Stimulated activated memory B cell treated with anti-CD40 and anti-IgM and Interleukin-4, amounts not matched to agents 10 μg/mL and 1 μg/mL and 100 μg/mL, for 72 hours (primary cell): Measurements from ENCODE around the gene TRIM65.
A peak's percentile ranks its signal among the peaks of the same experiment; 100 is the strongest.

Experiments used
- ATAC-seq: fragments of 150-1000 bp; cut with Tn5 transposase; 2 replicates; pipeline ENCODE4 v1.10.0; 2021
- H3K27ac Mint-ChIP-seq: one replicate; pipeline ENCODE4 v1.8.0; 2022; ENCODE audit warnings: mild to moderate bottlenecking, mixed read lengths
- H3K27me3 Mint-ChIP-seq: one replicate; pipeline ENCODE4 v1.8.0; 2022; ENCODE audit warnings: mixed read lengths
- H3K36me3 Mint-ChIP-seq: one replicate; pipeline ENCODE4 v1.8.0; 2022; ENCODE audit warnings: mixed read lengths
- H3K4me1 Mint-ChIP-seq: one replicate; pipeline ENCODE4 v1.8.0; 2022; ENCODE audit warnings: mixed read lengths
- H3K4me3 Mint-ChIP-seq: one replicate; pipeline ENCODE4 v1.8.0; 2022; ENCODE audit warnings: mild to moderate bottlenecking, moderate library complexity, mixed read lengths
- H3K9me3 Mint-ChIP-seq: one replicate; pipeline ENCODE4 v1.8.0; 2022; ENCODE audit warnings: mixed read lengths

The TRIM65 gene

GRCh38 chr17:75845933-75846691 lies 50.6 kb downstream of the TRIM65 start:
- no peak for ATAC-seq
- no peak overlapping the region for H3K4me3 Mint-ChIP-seq
- peaks cover 43% of the 10 kb centered on the region for H3K36me3 Mint-ChIP-seq

GRCh38 chr17:75845058-75845711 lies 51.6 kb downstream of the TRIM65 start:
- peak; percentile 93 for ATAC-seq
- H3K36me3 Mint-ChIP-seq: peaks cover 43% of the 10 kb centered on the region
- peaks cover 46% of the 10 kb centered on the region for H3K4me1 Mint-ChIP-seq
- H3K9me3 Mint-ChIP-seq: no peaks in the 10 kb centered on the region
- H3K4me3 Mint-ChIP-seq: peak overlapping the region; percentile 96
- H3K27me3 Mint-ChIP-seq: no peaks in the 10 kb centered on the region
- peak overlapping the region; percentile 91 for H3K27ac Mint-ChIP-seq

More at GRCh38 chr17:75845933-75846691, 50.6 kb downstream of the TRIM65 start:
- Mint-ChIP-seq H3K9me3 (no peaks in the 10 kb centered on the region), H3K27me3 (no peaks in the 10 kb centered on the region), H3K4me1 (peaks cover 46% of the 10 kb centered on the region), H3K27ac (peak overlapping the region; percentile 91)

- Mint-ChIP-seq H3K9me3 (no peaks in the 10 kb centered on the region), H3K4me1 (peaks cover 43% of the 10 kb centered on the region), H3K36me3 (peaks cover 40% of the 10 kb centered on the region), H3K4me3 (peak overlapping the region; percentile 96), H3K27ac (peak overlapping the region; percentile 91), H3K27me3 (no peaks in the 10 kb centered on the region)
- peak; percentile 32 for ATAC-seq
These were observed 52.2 kb downstream of the TRIM65 start for GRCh38 chr17:75844530-75845057.

DNA sequence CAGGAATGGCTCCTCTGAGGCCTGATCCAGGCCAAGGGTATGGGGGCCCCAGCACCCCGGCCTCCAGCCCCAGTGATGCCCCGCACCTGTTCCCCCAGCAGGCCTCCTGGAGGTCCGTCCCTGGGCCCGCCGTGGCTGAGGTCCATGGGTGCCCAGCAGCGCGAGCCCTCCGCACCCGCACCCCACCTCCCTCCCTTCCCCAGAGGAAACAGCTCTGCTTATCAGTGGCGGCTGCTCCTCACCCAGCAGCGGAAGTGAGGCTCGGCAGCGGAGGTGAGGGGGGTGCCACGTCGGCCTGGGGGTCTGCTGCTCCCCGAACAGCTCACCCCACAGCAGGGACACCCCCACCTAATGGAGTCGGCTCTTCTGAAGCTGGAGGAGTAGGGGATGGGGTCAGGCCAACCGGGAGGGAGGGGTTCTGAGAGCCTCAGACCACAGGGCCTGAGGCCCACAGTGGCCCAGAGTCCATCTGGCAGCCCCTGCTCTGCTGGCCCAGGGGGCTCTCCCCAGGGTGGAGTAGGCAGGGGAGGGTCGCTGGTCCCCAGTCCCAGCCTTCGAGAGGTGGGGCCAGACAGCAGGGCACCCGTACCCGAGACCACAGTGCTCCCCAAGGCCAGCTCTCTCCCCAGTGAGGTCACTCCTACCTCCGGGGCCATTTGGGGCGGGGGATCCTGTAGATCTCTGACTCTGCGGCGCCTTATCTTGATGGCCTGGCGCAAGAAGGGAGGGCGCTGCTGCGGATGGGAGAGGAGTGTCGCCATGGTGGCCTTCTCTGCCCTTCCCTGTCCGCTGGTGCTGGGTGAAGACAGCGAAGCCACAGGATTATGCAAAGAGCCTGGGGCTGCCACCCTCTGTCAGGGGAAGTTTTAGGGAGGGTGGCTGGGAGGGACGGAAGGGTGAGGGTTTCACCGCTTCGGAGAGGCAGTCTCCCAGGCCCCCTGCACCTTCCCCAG lies 52.9 kb downstream of the TRIM65 start, which contains the start of gene UNC13D:
Gene UNC13D (minus strand): TSS at position 828 of the 953 bp plus-strand sequence. CDS start 67 bp downstream, at position 761.
- Mint-ChIP-seq H3K27me3 (no peaks in the 10 kb centered on the region), H3K36me3 (peaks cover 39% of the 10 kb centered on the region), H3K27ac (peak within 1 kb of the TSS; percentile 91), H3K4me3 (peak within 1 kb of the TSS; percentile 96), H3K9me3 (no peaks in the 10 kb centered on the region), H3K4me1 (peaks cover 40% of the 10 kb centered on the region)
- peak; percentile 65 for ATAC-seq

- H3K4me1 Mint-ChIP-seq: peaks cover 32% of the 10 kb centered on the region
- H3K4me3 Mint-ChIP-seq: peak overlapping the region; percentile 96
- ATAC-seq: peak; percentile 0
- peaks cover 40% of the 10 kb centered on the region for H3K36me3 Mint-ChIP-seq
- H3K27me3 Mint-ChIP-seq: no peaks in the 10 kb centered on the region
- H3K9me3 Mint-ChIP-seq: no peaks in the 10 kb centered on the region
- H3K27ac Mint-ChIP-seq: peak overlapping the region; percentile 91
These were observed 53.7 kb downstream of the TRIM65 start for GRCh38 chr17:75842963-75843576.

DNA sequence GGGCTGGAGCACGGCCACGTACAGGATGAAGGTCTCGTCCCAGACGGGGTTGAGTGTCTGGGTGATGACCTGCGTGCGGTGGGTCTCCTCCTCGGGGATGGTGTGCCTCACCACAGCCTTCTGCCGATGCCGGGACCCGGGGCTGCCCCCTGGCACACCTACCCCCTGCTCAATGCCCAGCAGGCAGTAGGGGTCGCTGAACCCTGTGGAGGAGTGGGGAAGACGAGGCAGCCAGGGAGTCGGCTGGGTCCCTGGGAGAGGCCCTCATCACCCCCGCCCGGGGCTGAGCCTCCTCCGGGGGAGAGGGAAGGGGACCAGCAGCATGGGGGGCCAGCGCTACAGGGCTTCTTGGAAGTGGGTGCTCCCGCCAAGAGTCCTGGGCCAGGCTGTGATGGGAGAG lies 54.3 kb downstream of the TRIM65 start:
- peaks cover 40% of the 10 kb centered on the region for H3K36me3 Mint-ChIP-seq
- no peaks in the 10 kb centered on the region for H3K9me3 Mint-ChIP-seq
- no peak overlapping the region for H3K27ac Mint-ChIP-seq
- H3K27me3 Mint-ChIP-seq: no peaks in the 10 kb centered on the region
- no peak for ATAC-seq
- H3K4me3 Mint-ChIP-seq: peak overlapping the region; percentile 50
- H3K4me1 Mint-ChIP-seq: peaks cover 29% of the 10 kb centered on the region

DNA sequence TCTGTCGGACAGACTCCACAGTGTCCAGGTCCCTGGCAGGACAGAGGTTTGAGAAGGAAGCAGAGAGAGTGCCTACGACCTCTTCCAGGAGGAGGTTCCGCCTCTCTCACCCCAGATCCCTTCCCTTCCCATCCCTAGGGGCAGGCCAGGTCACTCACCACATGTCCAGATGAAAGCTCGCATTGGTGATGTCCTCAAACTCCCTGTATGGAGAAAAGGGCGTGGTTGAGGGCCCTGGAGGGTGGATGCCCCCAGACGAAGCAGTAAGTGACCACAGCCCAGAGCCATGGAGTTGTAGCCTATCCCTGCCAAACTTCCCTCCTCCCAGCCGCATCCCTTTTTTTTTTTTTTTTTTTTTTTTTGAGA lies 56.0 kb downstream of the TRIM65 start:
- ATAC-seq: no peak
- Mint-ChIP-seq H3K9me3 (no peaks in the 10 kb centered on the region), H3K4me1 (peaks cover 22% of the 10 kb centered on the region), H3K36me3 (peaks cover 32% of the 10 kb centered on the region), H3K27ac (no peak overlapping the region), H3K4me3 (no peak overlapping the region), H3K27me3 (no peaks in the 10 kb centered on the region)

DNA sequence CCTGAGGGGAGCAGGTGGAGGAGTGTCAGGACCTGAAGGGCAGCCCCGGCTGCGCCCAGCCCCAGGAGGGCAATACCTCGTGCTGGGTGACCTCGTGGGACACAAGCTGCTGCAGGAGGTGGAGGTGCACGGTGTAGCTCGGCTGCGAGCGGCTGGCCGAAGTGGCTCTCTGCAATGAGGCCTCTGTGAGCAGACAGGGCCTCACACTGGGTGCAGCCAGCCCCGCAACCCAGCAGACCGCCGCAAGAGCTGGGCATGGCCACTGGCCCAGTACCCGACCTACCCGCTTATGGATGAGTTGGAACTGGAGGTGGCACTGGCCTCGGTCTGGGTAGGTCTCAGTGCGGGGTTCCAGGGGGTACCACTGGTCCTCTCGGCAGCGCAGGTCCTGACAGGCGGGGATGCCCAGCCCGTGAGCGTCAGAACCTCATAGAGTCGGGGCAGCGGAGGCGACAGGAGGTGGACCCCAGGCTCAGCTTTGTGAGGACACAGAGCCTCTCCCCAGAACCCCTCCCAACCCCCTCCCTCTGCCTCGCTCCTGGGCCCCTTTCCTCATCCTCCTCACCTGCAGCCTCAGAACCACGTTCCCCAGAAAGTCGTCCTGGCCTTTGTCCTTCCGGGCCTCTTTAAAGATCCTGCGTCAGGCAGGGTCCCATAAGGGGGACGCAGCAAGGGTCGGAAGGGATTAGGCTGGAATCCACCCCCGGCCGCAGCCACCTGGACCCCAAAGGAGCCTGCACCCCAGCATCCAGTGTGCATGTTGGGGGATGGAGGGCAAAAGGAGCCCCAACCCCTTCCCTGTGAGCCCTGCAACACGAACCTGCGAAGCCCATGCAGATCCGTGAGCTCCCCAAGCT lies 56.6 kb downstream of the TRIM65 start:
- no peak overlapping the region for H3K27ac Mint-ChIP-seq
- H3K4me3 Mint-ChIP-seq: no peak overlapping the region
- H3K36me3 Mint-ChIP-seq: peaks cover 27% of the 10 kb centered on the region
- no peak for ATAC-seq
- no peaks in the 10 kb centered on the region for H3K9me3 Mint-ChIP-seq
- H3K4me1 Mint-ChIP-seq: peaks cover 16% of the 10 kb centered on the region
- H3K27me3 Mint-ChIP-seq: no peaks in the 10 kb centered on the region
